ENCODE data around the gene LRRC30.

The LRRC30 gene

GRCh38 chr18:7205346-7205745, 25.5 kb upstream of the LRRC30 start:
- H3K4me2 ChIP-seq: no peak overlapping the region
- H3K9me3 ChIP-seq: no peaks in the 10 kb centered on the region
- no peaks in the 10 kb centered on the region for H4K20me1 ChIP-seq
- no peaks in the 10 kb centered on the region for H3K36me3 ChIP-seq
- no peak overlapping the region for H3K4me3 ChIP-seq
- no peaks in the 10 kb centered on the region for H3K27me3 ChIP-seq
- peaks cover 8% of the 10 kb centered on the region; the same call in 1 of the 2 replicates for H3K4me1 ChIP-seq
- no peak for TF ChIP-seq Cebpa-rat (IDR thresholded peaks at IDR 0.05)
- no peak overlapping the region for H3K9ac ChIP-seq
- H3K27ac ChIP-seq: no peak overlapping the region

- no peak for TF ChIP-seq Cebpa-rat (IDR thresholded peaks at IDR 0.05)
- Histone ChIP-seq H3K4me3 (no peak overlapping the region), H4K20me1 (no peaks in the 10 kb centered on the region), H3K4me1 (peaks cover 8% of the 10 kb centered on the region; the same call in 1 of the 2 replicates), H3K9me3 (no peaks in the 10 kb centered on the region), H3K36me3 (no peaks in the 10 kb centered on the region), H3K27ac (no peak overlapping the region), H3K9ac (no peak overlapping the region), H3K27me3 (no peaks in the 10 kb centered on the region), H3K4me2 (no peak overlapping the region)
These were observed 24.7 kb upstream of the LRRC30 start for GRCh38 chr18:7206217-7206616.

GRCh38 chr18:7207366-7207915, 23.4 kb upstream of the LRRC30 start:
- Histone ChIP-seq H3K9ac (no peak overlapping the region), H4K20me1 (no peaks in the 10 kb centered on the region), H3K36me3 (no peaks in the 10 kb centered on the region), H3K4me3 (no peak overlapping the region), H3K4me2 (no peak overlapping the region), H3K9me3 (no peaks in the 10 kb centered on the region), H3K4me1 (peaks cover 8% of the 10 kb centered on the region; the same call in 1 of the 2 replicates), H3K27ac (no peak overlapping the region), H3K27me3 (no peaks in the 10 kb centered on the region)
- TF ChIP-seq Cebpa-rat (IDR thresholded peaks at IDR 0.05): no peak

- Histone ChIP-seq H3K9ac (no peak overlapping the region), H3K4me2 (no peak overlapping the region), H3K36me3 (no peaks in the 10 kb centered on the region), H3K27ac (no peak overlapping the region), H3K27me3 (no peaks in the 10 kb centered on the region), H3K9me3 (no peaks in the 10 kb centered on the region), H3K4me3 (no peak overlapping the region), H3K4me1 (no peaks in the 10 kb centered on the region), H4K20me1 (no peaks in the 10 kb centered on the region)
- no peak for TF ChIP-seq Cebpa-rat (IDR thresholded peaks at IDR 0.05)
These were observed 9.3 kb upstream of the LRRC30 start for GRCh38 chr18:7221424-7222155.

- Histone ChIP-seq H3K4me1 (no peaks in the 10 kb centered on the region), H3K27ac (no peak overlapping the region), H3K4me2 (no peak overlapping the region), H4K20me1 (no peaks in the 10 kb centered on the region), H3K9me3 (no peaks in the 10 kb centered on the region), H3K4me3 (no peak overlapping the region), H3K27me3 (no peaks in the 10 kb centered on the region), H3K9ac (no peak overlapping the region), H3K36me3 (no peaks in the 10 kb centered on the region)
- TF ChIP-seq Cebpa-rat (IDR thresholded peaks at IDR 0.05): no peak
These were observed 6.7 kb upstream of the LRRC30 start for GRCh38 chr18:7224198-7224597.

GRCh38 chr18:7232218-7232617, 1.3 kb downstream of the LRRC30 start:
- no peak overlapping the region for H3K9ac ChIP-seq
- no peaks in the 10 kb centered on the region for H4K20me1 ChIP-seq
- H3K4me3 ChIP-seq: no peak overlapping the region
- no peaks in the 10 kb centered on the region for H3K9me3 ChIP-seq
- H3K4me2 ChIP-seq: no peak overlapping the region
- no peaks in the 10 kb centered on the region for H3K36me3 ChIP-seq
- no peaks in the 10 kb centered on the region for H3K4me1 ChIP-seq
- TF ChIP-seq Cebpa-rat (IDR thresholded peaks at IDR 0.05): no peak
- no peak overlapping the region for H3K27ac ChIP-seq
- H3K27me3 ChIP-seq: no peaks in the 10 kb centered on the region

- no peak overlapping the region for H3K4me2 ChIP-seq
- TF ChIP-seq Cebpa-rat (IDR thresholded peaks at IDR 0.05): no peak
- H4K20me1 ChIP-seq: no peaks in the 10 kb centered on the region
- H3K9ac ChIP-seq: no peak overlapping the region
- no peaks in the 10 kb centered on the region for H3K9me3 ChIP-seq
- no peak overlapping the region for H3K4me3 ChIP-seq
- H3K36me3 ChIP-seq: no peaks in the 10 kb centered on the region
- H3K4me1 ChIP-seq: no peaks in the 10 kb centered on the region
- no peaks in the 10 kb centered on the region for H3K27me3 ChIP-seq
- H3K27ac ChIP-seq: no peak overlapping the region
These were observed 2.4 kb downstream of the LRRC30 start for GRCh38 chr18:7233134-7233810.

GRCh38 chr18:7234091-7234490, 3.2 kb downstream of the LRRC30 start:
- H3K36me3 ChIP-seq: no peaks in the 10 kb centered on the region
- TF ChIP-seq Cebpa-rat (IDR thresholded peaks at IDR 0.05): no peak
- no peaks in the 10 kb centered on the region for H3K27me3 ChIP-seq
- no peaks in the 10 kb centered on the region for H3K9me3 ChIP-seq
- H3K27ac ChIP-seq: no peak overlapping the region
- H3K9ac ChIP-seq: no peak overlapping the region
- no peak overlapping the region for H3K4me3 ChIP-seq
- no peaks in the 10 kb centered on the region for H3K4me1 ChIP-seq
- H4K20me1 ChIP-seq: no peaks in the 10 kb centered on the region
- no peak overlapping the region for H3K4me2 ChIP-seq

GRCh38 chr18:7234956-7235355, 4.1 kb downstream of the LRRC30 start:
- Histone ChIP-seq H3K4me2 (no peak overlapping the region), H3K4me3 (no peak overlapping the region)

GRCh38 chr18:7236072-7236471, 5.2 kb downstream of the LRRC30 start:
- no peaks in the 10 kb centered on the region for H4K20me1 ChIP-seq
- H3K4me1 ChIP-seq: no peaks in the 10 kb centered on the region
- no peak overlapping the region for H3K4me3 ChIP-seq
- H3K36me3 ChIP-seq: no peaks in the 10 kb centered on the region
- peaks cover 5% of the 10 kb centered on the region; the same call in 1 of the 2 replicates for H3K9me3 ChIP-seq
- H3K27me3 ChIP-seq: no peaks in the 10 kb centered on the region
- no peak overlapping the region for H3K9ac ChIP-seq
- H3K4me2 ChIP-seq: no peak overlapping the region
- H3K27ac ChIP-seq: no peak overlapping the region
- no peak for TF ChIP-seq Cebpa-rat (IDR thresholded peaks at IDR 0.05)

More at GRCh38 chr18:7234956-7235355, 4.1 kb downstream of the LRRC30 start:
- no peak overlapping the region for H3K27ac ChIP-seq
- no peaks in the 10 kb centered on the region for H3K27me3 ChIP-seq
- no peaks in the 10 kb centered on the region for H3K36me3 ChIP-seq
- no peaks in the 10 kb centered on the region for H4K20me1 ChIP-seq
- TF ChIP-seq Cebpa-rat (IDR thresholded peaks at IDR 0.05): no peak
- H3K9me3 ChIP-seq: no peaks in the 10 kb centered on the region
- no peaks in the 10 kb centered on the region for H3K4me1 ChIP-seq
- no peak overlapping the region for H3K9ac ChIP-seq
